ENCODE data around the gene MTHFR. TPM values are rescaled to one million over a fixed set of nuclear protein-coding genes. Genes with fewer than 3 reads are reported as not detected.

The MTHFR gene
- total and polyA plus RNA-seq, 2 of the 8 experiments (the other 6 are each of a cell fraction or from before 2014, with no cell fraction given): 8.7 to 18.5 TPM

- H3K79me2 ChIP-seq (ENCODE audit: control insufficient read depth in 1 of 2, insufficient read depth in 2 of 2, low read length in 2 of 2): no peaks in the 10 kb centered on the region
- H3K27me3 ChIP-seq (replicated peaks in 1 of 4; ENCODE audit: control insufficient read depth in 3 of 4, extremely low read depth in 1 of 4, insufficient read depth in 3 of 4, low read length in 3 of 4): peaks cover 5 to 28% (median 18%) of the 10 kb centered on the region in 4 experiments
- no peak overlapping the region for H3K4me2 ChIP-seq (ENCODE audit: insufficient read depth in 1 of 2, low read depth in 2 of 2, low read length in 2 of 2)
- no peak overlapping the region for H2BK5ac ChIP-seq (ENCODE audit: low read depth, low read length)
- H4K8ac ChIP-seq (ENCODE audit: extremely low read depth, insufficient read depth, low read length): no peak overlapping the region; the same call in 1 of the 2 replicates
- POLR2A ChIA-PET (ENCODE audit: partially characterized antibody): interaction anchor here (0.6 to 4.3 kb wide), 2 partner anchors 13 to 125 kb away, joined by 3 to 21 read pairs; no protein-coding TSS in a partner anchor
- CTCF ChIA-PET (ENCODE audit: partially characterized antibody): interaction anchor here (0.5 to 3.4 kb wide), 4 partner anchors 13 to 20 kb away, joined by 3 to 21 read pairs (median 8); no protein-coding TSS in a partner anchor
- no peak for FAIRE-seq
- H4K20me1 ChIP-seq (replicated peaks in 1 of 2; ENCODE audit: control insufficient read depth in 1 of 2, insufficient read depth in 2 of 2, low read length in 2 of 2): no peaks in the 10 kb centered on the region
- no peak overlapping the region for H2AK5ac ChIP-seq (ENCODE audit: low read depth, low read length)
- no peak for DNase-seq (ENCODE audit: low read depth in 1 of 2, low spot score in 2 of 2)
- no peaks in the 10 kb centered on the region for H3K79me1 ChIP-seq (ENCODE audit: low read depth, low read length)
- no peak overlapping the region for H2BK20ac ChIP-seq (ENCODE audit: low read length)
- H3K9ac ChIP-seq (replicated peaks in 1 of 4; ENCODE audit: extremely low read depth in 1 of 4, low read depth in 3 of 4, low read length in 3 of 4): no peak overlapping the region
- no peak overlapping the region for H2AFZ ChIP-seq (ENCODE audit: low read length)
- no peak overlapping the region for H2BK120ac ChIP-seq (replicated peaks; ENCODE audit: low read depth, low read length)
- no peak overlapping the region for H3K4me3 ChIP-seq (ENCODE audit: extremely low read depth in 1 of 4, insufficient read depth in 2 of 4, low read depth in 3 of 4, low read length in 4 of 4)
- no peak overlapping the region for H3K18ac ChIP-seq (ENCODE audit: extremely low read depth, low read length)
- H3K9me3 ChIP-seq (ENCODE audit: insufficient read depth in 2 of 2, low read depth in 1 of 2, low read length in 1 of 2): peaks cover 0 to 4% of the 10 kb centered on the region in 2 experiments; a peak in 1 of 4 replicates
- H2BK12ac ChIP-seq (ENCODE audit: low read depth, low read length): no peak overlapping the region
- no peak overlapping the region for H3K23ac ChIP-seq (ENCODE audit: insufficient read length)
- H3K14ac ChIP-seq (ENCODE audit: insufficient read length): no peak overlapping the region
- TF ChIP-seq SIRT6 (IDR thresholded peaks at IDR 0.05; ENCODE audit: low read length): no peak
- no peak overlapping the region for H4K5ac ChIP-seq (ENCODE audit: insufficient read length, low read depth, low read length)
- peaks cover 0 to 16% (median 10%) of the 10 kb centered on the region in 4 experiments; a peak in 6 of 7 replicates for H3K4me1 ChIP-seq (replicated peaks in 1 of 4; ENCODE audit: control insufficient read depth in 3 of 4, insufficient read depth in 4 of 4, low read length in 3 of 4)
- no peak overlapping the region for H2BK15ac ChIP-seq (ENCODE audit: low read length)
- H3K36me3 ChIP-seq (ENCODE audit: control insufficient read depth in 2 of 4, insufficient read depth in 4 of 4, low read length in 3 of 4): no peaks in the 10 kb centered on the region
- WGBS, 2 experiments (ENCODE audit: extremely low coverage in 1 of 2, insufficient coverage in 1 of 2, insufficient read length in 1 of 2, insufficient replicate concordance in 2 of 2, low coverage in 1 of 2, low lambda C conversion rate in 2 of 2, missing lambda C conversion rate in 1 of 2): 92% methylated on average over 14 of the region's 14 CpGs; no CpG with 5 or more reads in 1 of the 2 experiments
- H3K4ac ChIP-seq (replicated peaks; ENCODE audit: insufficient read length, low read depth, low read length): no peak overlapping the region
- peaks cover 3% of the 10 kb centered on the region; the same call in 1 of the 2 replicates for H3K23me2 ChIP-seq (ENCODE audit: low read depth, low read length)
- no peak overlapping the region for H4K91ac ChIP-seq (replicated peaks; ENCODE audit: insufficient read length, low read length)
- H3K56ac ChIP-seq (replicated peaks; ENCODE audit: insufficient read length, low read depth, low read length): no peak overlapping the region
- no peak overlapping the region for H3K27ac ChIP-seq (ENCODE audit: low read depth, low read length)
Observed at GRCh38 chr1:11766429-11766776, 39.4 kb downstream of the MTHFR start.

Measured in H1 (cell line).